Activated gamma-delta T cell (primary cell): ENCODE data around the gene NPHP4.

Source experiments
- DNase-seq: peaks from one replicate; lab custom pipeline; 2025; lab: John Stamatoyannopoulos, UW
- total RNA-seq, 2 donors: gene quantifications; one replicate each; lab custom pipeline; 2026; lab: John Stamatoyannopoulos, UW

The NPHP4 gene
- 18.2 to 18.3 reads per million in 2 donors for total RNA-seq

- DNase-seq = peak; percentile 99
Measured at GRCh38 chr1:5992026-5992813, at the start of gene NPHP4. TSS of gene NPHP4 (minus strand) at chr1:5992425. CDS start at chr1:5986289, 6,136 bp downstream.

- no peak for DNase-seq
Measured at GRCh38 chr1:6041432-6042062, 49.3 kb upstream of the NPHP4 start.

- no peak for DNase-seq
Measured at GRCh38 chr1:6040861-6041415, 48.7 kb upstream of the NPHP4 start.

- DNase-seq = no peak
Measured at GRCh38 chr1:6040444-6040843, 48.2 kb upstream of the NPHP4 start.

- DNase-seq = no peak
Measured at GRCh38 chr1:6039031-6039430, 46.8 kb upstream of the NPHP4 start.

DNA sequence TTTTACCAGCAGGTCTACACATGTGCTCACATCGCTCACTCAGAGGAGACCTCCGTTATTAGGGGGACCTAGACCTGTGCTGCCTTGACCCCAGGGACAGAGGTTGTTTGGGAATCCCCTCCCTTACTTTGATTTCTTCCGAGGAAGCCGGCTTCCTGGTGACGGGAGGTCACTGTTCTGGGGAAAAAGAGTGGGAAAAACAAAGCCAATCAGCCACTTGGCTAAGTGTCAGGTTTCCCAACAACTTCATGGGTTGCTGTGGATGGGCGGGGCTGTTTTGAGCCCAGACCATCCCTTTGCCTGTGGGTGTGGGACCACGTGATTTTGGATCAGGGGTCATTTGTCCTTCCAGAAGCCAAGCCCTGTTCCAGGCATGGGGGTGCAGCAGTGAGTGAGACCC is 46.4 kb upstream of the NPHP4 start:
- no peak for DNase-seq

DNA sequence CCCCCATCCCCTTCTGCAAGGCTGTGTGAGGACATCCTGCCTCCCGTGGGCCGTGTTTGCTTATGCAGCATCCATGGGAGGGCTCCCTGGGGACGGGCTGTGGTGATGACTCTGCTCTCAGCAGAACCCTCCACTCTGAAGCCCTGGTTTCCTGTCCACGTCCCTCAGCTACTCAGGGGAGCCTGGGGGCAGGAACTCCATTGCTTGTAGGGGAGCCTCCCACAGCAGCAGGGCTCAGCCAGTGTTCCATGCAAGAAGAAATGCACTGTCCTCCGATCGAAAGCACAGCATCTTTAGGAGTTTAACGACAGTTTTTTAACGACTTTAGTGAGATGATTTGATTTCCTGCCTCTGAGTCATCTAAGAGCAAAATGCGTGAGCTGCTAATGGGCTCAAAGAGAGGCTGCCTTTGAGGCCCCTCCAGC is 45.1 kb upstream of the NPHP4 start:
- no peak for DNase-seq

- DNase-seq = no peak
Measured at GRCh38 chr1:6035719-6036118, 43.5 kb upstream of the NPHP4 start.

GRCh38 chr1:6035303-6035702 is 43.1 kb upstream of the NPHP4 start:
- no peak for DNase-seq

DNA sequence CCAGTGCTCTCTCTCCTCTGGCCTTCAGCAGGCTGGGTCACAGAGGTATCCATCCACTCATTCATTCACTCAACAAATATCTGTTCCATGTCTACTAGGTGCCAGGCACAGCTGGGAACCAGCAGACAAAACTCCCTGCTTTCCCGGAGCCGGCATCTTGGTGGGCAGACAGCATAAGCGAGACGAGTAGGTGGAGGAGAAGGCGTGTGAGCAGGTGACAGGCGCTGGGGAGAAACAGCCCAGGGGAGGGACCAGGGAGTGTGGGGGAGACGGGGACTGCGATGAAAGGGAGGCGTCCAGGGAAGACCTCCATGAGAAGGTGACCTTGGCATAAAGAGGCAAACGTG is 42.5 kb upstream of the NPHP4 start:
- no peak for DNase-seq

DNA sequence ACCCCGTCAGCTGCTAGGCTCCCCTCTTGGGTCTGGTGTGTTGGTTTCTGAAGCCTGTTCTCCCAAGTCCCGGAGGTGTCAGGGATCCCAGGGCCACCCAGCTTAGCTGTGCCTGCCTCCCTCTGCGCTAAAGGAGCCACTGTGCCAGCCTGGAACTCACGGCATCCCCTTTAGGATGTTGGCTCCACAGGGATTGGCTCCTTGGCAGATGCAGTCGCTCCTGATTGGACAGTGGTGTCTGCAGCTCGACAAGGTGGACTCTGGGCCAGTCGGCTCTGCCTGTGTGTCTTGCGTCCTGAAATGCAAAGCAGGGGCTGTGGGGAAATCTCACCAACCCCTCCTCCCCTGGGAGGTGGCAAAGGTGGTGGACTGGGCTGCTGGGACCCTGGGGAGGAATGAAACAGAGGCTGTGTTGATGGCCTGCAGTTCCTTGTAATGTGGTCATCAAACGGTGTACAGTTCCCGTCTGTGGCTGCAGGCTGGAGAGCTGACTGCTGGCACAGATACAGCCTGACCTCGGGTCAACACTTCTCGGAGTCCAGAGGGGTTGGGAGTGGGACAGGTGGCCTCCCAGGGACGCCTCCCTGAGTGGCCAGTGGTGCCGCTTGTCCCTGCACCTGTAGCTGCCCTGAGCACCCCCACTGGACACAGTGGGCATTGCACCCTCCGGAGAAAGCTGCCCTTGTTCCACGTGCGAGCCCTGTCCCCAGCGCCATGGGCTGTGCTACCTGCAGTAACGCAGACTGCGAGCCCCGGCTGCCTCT is 41.9 kb upstream of the NPHP4 start:
- DNase-seq = no peak

DNA sequence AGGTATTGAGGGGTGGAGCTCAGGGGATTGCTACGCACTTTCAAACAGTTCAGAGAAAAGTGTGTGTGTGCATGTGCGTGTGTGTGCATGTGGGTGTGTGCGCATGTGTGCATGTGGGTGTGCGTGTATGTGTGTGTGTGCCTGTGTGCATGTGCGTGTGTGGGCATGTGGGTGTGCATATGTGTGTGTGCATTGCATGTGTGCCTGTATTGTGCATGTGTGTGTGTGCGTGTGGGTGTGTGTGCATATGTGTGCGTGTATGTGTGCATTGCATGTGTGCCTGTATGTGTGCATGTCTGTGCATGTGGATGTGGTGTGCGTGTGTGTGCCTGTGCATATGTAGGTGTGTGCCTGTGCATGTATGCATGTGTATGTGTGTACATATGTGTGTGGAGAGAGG is 40.9 kb upstream of the NPHP4 start:
- DNase-seq = no peak

DNA sequence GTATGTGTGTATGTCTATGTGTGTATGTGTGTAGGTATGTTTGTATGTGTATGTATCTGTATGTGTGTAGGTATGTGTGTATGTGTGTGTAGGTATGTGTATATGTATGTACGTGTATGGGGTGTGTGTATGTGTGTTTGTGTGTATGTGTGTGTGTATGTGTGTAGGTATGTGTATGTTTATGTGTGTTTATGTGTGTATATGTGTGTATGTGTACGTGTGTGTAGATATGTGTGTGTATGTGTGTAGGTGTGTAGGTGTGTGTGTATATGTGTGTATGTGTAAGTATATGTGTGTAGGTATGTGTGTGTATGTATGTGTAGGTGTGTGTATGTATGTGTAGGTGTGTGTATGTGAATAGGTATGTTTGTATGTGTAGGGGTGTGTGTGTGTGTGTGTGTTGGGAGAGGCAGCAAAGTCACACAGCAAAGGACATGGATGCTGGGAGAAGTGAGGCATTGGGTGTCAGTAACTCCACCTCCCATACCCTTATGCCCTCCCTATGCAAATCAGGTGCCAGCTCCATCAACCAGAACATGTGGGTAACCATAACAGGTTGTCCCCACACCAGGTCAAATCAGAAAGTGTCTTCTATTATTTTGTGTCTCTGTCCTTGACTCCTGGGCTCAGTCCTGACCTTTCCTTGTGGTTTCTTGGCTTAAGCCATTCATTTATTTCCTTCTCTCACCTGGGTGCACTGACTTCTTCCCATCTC is 38.5 kb upstream of the NPHP4 start:
- DNase-seq = no peak

DNA sequence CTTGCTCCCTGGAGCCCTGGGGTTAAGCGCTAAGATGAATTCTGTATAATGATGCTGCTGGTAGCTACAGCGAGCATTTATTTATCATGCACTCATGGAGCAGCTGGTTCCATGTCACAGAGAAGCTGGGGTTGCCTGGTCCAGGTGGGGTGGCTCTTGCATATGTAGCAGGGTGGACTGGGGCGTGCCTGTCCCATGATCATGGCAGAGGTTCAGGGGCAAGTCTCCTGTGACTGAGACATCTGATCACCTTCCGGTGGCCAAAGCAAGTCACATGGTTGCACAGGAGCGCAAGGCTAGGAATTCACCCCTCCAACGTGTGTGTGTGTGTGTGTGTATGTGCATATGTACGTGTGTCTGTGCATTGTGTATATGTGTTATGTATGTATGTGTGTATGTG is 37.9 kb upstream of the NPHP4 start:
- no peak for DNase-seq

- no peak for DNase-seq
Measured at GRCh38 chr1:6029351-6029750, 37.1 kb upstream of the NPHP4 start.

- no peak for DNase-seq
Measured at GRCh38 chr1:6028042-6028850, 36.0 kb upstream of the NPHP4 start.

DNA sequence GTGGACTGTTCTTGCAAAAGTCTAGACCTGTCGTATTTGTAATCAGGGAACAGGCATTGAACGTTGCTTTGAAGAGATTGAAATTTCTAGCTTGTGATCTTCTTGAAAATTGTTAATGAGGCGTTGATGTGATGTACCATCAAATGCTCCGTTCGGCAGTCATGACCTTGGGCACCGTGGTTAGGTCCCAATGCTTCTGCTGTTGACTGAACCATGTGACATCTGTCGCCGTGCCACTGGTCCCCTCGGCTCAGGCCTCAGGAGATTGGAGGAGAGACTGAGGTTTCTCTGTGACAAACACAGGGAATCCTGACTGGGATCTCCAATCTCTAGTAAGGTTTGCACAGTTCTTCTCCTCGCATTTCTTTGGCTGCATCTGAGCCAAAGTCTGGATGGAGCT is 35.4 kb upstream of the NPHP4 start:
- DNase-seq = no peak

DNA sequence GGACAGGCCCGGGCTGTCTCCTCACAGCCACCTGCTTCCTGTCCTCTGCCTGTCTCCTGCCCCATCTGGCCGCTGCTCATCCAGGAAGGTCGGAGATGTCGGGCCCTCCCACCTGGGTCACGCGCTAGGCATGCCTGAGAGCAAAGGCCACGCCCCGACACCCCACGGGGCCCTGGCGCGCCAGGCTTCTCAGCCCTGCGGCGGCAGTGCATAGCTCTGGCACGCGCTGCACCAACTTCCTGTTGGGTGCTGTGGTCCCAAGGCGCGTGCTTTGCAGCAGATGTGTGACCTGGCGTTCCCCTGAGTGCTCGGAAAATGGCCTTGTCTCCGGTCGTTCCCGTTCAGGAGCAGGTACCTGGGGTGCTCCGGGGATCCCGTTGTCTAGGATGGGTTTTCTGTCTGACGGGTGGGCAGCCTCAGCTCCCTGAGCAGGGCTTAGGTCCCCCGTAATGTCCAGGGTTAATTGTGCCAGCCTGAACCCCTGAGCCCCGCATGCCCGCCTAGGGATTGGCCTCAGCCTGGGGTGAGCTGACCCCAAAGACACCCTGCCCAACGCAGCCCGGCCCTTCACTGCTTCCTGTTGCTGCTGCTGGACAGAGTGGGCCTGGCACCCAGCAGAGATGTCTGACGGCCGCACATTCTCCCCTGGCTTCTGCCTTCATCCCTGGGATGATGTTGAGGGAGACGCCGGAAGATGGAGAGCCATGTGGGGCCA is 34.0 kb upstream of the NPHP4 start:
- DNase-seq = peak; percentile 94

DNA sequence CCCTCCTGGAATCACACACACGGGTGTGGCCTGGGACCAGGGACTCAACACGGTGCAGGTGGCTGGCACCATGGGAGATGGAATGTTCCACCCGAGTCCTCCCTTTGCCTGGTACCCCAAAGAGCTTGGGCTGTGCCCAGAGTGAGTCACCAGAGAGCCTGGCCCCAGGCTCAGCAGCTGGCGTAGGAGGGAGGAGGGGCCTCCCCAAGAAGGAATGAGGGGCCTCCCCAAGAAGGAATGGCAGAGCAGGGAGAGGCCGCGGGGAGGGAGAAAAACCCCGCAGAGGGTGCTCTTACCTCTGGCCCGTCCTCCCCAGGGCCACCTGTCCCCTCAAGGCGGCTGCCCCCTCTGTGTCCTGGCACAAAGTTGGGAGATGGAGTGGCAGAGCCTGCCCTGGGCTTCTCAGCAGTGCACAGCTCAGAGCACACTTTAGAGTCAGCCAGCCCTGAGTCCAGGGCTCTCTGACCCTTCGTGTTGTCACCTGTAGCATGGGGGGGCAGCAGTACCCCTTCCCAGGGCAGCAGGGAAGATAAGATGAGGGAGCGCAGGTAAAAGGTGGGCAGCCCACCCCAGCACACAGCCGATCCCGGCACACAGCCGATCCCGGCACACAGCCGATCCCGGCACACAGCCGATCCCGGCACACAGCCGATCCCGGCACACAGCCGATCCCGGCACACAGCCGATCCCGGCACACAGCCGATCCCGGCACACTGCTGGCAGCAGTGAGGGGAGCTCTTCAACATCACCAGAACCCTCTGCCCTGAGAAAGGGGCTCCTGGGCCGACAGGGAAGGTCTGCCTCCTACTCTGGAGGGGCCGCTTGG is 33.3 kb upstream of the NPHP4 start:
- no peak for DNase-seq

DNA sequence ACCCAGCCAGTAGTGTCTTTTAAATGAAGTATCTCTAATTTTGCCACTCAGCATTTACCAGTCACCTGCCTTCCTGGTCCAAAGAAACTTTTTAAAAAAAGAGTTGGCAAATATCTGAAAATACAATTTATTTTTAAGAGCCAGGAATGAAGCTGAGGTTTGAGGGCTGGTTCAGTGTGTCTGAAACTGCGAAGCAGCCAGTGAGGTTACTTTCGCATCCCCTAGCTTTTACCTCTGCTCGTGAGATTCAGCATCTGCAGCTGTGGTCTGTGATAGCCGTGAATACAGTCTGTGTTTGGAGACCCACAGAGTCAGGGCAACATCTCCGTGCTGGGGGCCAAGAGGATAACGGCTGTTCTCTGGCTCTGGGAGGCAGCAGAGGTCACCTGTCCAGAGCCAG is 32.2 kb upstream of the NPHP4 start:
- no peak for DNase-seq
